ENCODE measurements around the gene YJU2. TPM values are rescaled to one million over a fixed set of nuclear protein-coding genes. Genes with fewer than 3 reads are reported as not detected.

Gene YJU2
- total RNA-seq = 29.7 and 29.8 TPM in 2 replicates

DNA sequence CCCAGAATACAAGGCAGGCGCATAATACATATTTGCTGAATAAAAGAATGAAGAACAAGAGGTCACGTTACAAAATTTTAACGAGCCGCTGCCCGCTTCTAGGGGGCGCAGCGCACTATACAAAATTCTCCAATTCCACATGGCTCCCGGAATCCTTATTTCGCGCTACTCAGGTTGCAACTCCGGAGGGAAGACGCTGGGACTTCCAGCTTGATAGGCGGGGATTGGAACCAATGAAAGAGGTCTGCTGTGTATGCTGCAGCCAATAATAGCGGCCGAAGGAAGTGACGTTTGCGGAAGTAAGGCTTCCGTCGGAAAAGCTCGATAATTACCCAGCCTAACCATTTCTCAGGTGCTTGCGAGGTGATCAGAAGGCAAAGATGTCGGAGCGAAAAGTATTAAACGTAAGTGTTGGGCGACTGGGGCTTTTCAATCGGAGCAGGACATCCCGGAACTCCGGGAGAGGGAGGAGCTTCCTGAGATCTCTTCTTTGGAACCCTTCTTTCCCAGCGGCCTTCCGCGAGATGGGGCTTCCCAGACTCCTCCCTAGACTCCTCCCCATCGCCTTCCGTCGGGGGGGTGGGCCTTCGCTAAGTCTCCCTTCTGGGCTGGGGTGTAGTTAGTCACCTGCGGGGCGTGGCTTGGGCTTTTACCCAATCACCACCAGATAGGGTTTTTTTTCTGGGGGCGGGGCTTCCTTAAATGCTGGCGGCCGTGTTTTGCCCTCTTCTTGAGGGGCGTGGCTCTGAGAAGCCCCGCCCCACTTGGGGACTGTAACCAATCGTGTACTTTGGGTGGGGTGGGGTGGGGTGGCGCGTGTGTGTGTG lies at the start of gene YJU2:
TSS of gene YJU2 (plus strand) at position 314 of the 827 bp plus-strand sequence. CDS start at position 381, 67 bp downstream.

DNA sequence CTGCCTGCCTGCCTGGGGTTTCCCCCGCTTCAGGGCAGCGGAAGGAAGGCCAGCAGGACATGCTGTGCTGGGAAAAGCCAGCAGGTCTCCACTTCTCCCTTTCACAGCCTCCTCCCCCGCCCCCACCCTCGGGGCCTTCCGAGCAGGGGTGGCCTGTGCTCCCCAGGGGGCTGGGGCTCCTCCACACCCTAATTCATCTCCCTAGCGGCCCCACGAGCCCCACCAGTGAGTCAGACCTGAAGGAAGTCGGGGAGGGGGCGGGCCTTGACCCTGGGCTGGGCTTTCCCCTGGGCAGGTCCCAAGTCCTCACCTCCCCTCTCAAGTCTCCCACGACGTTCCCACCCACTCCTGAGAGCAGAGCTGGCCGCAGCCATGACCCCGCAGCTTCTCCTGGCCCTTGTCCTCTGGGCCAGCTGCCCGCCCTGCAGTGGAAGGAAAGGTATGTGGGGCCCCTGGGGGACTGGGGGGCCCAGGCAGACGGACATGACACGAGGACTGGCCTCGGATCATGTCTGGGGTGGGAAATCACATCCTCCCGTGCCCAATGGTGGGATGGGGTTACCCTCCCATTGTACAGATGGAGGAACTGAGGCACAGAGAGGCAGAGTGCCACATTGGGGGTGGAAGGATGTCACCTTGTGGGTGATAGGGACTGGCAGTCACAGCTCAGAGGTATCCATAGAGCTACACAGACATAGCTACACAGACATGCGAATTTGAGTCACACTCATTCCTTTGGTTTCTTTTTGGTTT lies 17.5 kb upstream of the YJU2 start, which contains the start of gene EBI3:
TSS of gene EBI3 (plus strand) at position 345 of the 753 bp plus-strand sequence. CDS start at position 373, 28 bp downstream.

DNA sequence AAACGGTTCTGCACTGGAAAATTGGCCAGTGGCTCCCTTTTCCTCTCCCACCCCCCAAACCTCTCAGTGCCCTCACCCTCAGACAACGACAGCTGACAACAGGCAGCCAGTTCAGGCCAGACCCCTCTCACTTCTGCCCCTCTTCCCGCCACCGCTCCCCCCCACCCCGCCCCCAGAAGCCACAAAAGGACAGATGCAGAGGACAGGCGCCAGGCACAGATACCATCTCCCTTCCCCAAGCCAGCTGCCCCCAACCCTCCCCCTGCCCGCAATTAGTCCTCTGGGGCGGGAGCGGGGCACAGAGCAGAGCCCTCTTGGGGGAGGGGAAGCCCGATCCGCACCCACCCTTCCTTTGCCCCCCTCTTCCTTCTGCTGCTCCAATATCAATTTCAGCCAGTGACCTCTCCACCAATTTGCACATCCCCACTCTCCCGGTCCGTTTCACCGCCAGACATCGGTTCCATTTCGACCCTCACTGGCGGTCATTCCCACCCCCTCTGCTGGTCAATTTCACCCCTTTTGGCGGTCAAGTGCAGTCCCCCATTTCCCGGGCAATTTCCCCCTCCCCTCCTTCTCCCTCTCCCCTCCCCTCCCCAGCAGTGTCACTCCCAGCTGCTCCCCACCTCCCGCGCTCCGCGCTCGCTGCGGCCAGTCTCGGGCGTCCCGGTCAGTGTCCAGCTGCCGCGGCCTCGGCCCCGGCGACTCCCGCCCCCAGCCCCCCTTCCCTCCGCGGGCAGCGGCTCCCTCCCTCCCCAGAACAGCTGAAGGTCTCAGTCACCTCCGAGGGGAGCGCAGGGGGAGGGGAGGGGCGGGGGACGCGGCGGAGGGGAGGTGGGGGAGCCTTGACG lies 31.8 kb downstream of the YJU2 start, which contains the start of gene SHD:
TSS of gene SHD (plus strand) at position 848 of the 848 bp plus-strand sequence. CDS start 798 bp downstream, outside the sequence.

DNA sequence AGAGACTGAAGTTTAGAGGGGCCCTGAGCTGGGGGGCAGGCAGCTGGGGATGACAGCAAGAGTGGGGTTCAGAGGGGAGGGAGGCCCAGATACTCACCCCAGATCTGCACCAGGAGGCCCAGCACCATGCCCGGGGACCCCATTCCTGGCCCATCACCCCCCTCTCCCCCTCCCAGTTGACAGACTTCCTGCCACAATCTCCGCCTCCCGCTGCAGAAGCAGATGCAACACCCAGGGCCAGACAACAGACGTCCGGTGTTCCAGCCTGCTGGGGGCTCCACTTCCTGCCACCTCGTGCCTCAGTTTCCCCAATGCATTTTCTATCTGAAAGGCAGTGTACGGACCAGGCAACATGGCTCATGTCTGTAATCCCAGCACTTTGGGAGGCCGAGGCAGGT lies 55.4 kb downstream of the YJU2 start, which contains the start of gene TMIGD2:
TSS of gene TMIGD2 (minus strand) at position 147 of the 398 bp plus-strand sequence. CDS start at position 143, 4 bp downstream.

DNA sequence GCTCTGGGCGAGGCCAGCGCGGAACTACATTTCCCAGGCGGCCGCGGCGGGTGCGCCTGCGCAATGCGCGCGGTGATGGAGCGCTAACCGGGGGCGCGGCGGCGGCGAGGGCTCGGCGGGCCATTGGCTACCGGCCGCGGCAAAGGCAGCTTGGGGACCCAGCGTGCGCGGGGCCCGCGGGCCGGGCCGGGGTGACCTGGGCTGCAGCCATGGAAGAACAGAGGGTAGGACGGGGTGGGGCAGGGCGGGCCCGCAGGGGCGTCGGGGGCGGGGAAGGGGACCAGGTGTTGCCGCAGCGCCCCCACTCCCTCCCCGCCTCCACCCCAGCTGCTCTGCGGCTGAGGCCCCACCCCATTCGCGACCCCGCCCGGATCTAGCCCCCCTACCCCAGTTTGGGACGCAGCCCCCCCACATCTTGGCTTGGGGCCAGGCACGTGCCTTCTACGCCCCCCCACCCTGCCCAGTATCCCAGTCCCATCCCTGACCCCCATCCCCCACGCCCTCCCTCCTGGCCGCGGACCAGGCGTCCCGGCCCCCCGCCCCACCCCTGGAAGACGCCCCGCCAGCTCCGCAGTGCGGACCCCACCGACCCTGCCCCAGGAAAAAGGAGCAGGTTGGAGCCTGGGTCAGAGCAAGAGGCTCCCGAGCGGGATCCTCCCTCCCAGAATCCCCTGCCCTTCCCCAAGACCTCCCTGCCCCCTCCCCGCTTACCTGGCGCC lies 57.8 kb downstream of the YJU2 start, which contains the start of gene FSD1:
TSS of gene FSD1 (plus strand) at position 61 of the 719 bp plus-strand sequence. CDS start at position 210, 149 bp downstream.

Other genes with a start within 250 kb of the YJU2 start
- 20.8 and 21.8 TPM in 2 replicates for gene PIAS4, start 239.3 kb upstream of the YJU2 start, total RNA-seq
- 59.9 and 61.2 TPM in 2 replicates for gene ZBTB7A, start 180.2 kb upstream of the YJU2 start, total RNA-seq
- gene MAP2K2, start 123.0 kb upstream of the YJU2 start, total RNA-seq = 151 and 165 TPM in 2 replicates
- not detected in 2 replicates for gene CREB3L3, start 93.4 kb upstream of the YJU2 start, total RNA-seq
- gene SIRT6, start 64.5 kb upstream of the YJU2 start, total RNA-seq = 31.9 and 41.1 TPM in 2 replicates
- under 0.01 and 0.28 TPM in 2 replicates for gene ANKRD24, start 64.4 kb upstream of the YJU2 start, total RNA-seq
- not detected in 2 replicates for gene EBI3, start 17.6 kb upstream of the YJU2 start, total RNA-seq
- gene SHD, start 32.2 kb downstream of the YJU2 start, total RNA-seq = not detected in 2 replicates
- not detected in 2 replicates for gene TMIGD2, start 55.3 kb downstream of the YJU2 start, total RNA-seq
- gene FSD1, start 57.5 kb downstream of the YJU2 start, total RNA-seq = 5.1 and 6.4 TPM in 2 replicates
- 105 and 110 TPM in 2 replicates for gene STAP2, start 91.7 kb downstream of the YJU2 start, total RNA-seq
- gene MPND, start 96.5 kb downstream of the YJU2 start, total RNA-seq = 5.8 and 7.2 TPM in 2 replicates
- gene SH3GL1, start 153.5 kb downstream of the YJU2 start, total RNA-seq = 111 and 144 TPM in 2 replicates
- 18.5 and 22.4 TPM in 2 replicates for gene CHAF1A, start 155.6 kb downstream of the YJU2 start, total RNA-seq
- gene UBXN6, start 210.7 kb downstream of the YJU2 start, total RNA-seq = 51.6 and 55.9 TPM in 2 replicates
- gene HDGFL2, start 225.2 kb downstream of the YJU2 start, total RNA-seq = 70.5 and 81.0 TPM in 2 replicates

Measured in airway epithelial cell (primary cell).